H1 (cell line): ENCODE data around the gene ELFN2. TPM values are rescaled to one million over a fixed set of nuclear protein-coding genes. Genes with fewer than 3 reads are reported as not detected.

Experiments used
- CTCF ChIA-PET: fragments of 300-600 bp; sonication (Branson Sonifier 250); formaldehyde crosslinking; loops from one replicate; lab custom pipeline; 2021; ENCODE audit not compliant: partially characterized antibody; lab: Charles Lee
- POLR2A ChIA-PET: fragments of 300-600 bp; sonication (Branson Sonifier 250); formaldehyde crosslinking; loops from one replicate; lab custom pipeline; 2021; ENCODE audit warnings: inconsistent platforms; ENCODE audit not compliant: partially characterized antibody; lab: Charles Lee
- DNase-seq, 2 experiments: peaks; one replicate each; pipeline versions ENCODE4 v3.0.0 to v3.0.0-alpha.2; 2010 to 2022; ENCODE audit warnings: low spot score in 2 of 2, low read depth in 1 of 2, mixed read lengths in 1 of 2
- FAIRE-seq: peaks from 2 replicates; lab custom pipeline; 2011; peaks lifted over from hg19 to GRCh38; lab: Jason Lieb, UNC
- H2AFZ ChIP-seq: 2 replicates; pipeline ENCODE4 v1.8.1; 2012; ENCODE audit warnings: low read length, inconsistent platforms
- H2AK5ac ChIP-seq: 2 replicates; pipeline ENCODE4 v1.6.1; 2013; ENCODE audit warnings: low read depth, low read length
- H2BK120ac ChIP-seq: replicated peaks from 2 replicates; pipeline ENCODE3; 2013; ENCODE audit warnings: low read depth, low read length, inconsistent platforms
- H2BK12ac ChIP-seq: 2 replicates; pipeline ENCODE4 v1.6.1; 2013; ENCODE audit warnings: low read depth, low read length
- H2BK15ac ChIP-seq: 2 replicates; pipeline ENCODE4 v1.6.1; 2013; ENCODE audit warnings: low read length
- H2BK20ac ChIP-seq: 2 replicates; pipeline ENCODE4 v1.6.1; 2013; ENCODE audit warnings: low read length
- H2BK5ac ChIP-seq: 2 replicates; pipeline ENCODE4 v1.6.1; 2013; ENCODE audit warnings: low read depth, low read length
- H3K14ac ChIP-seq: 2 replicates; pipeline ENCODE4 v1.6.1; 2013; ENCODE audit warnings: inconsistent platforms; ENCODE audit not compliant: insufficient read length
- H3K18ac ChIP-seq: 2 replicates; pipeline ENCODE4 v1.6.1; 2013; ENCODE audit warnings: low read length; ENCODE audit errors: extremely low read depth
- H3K23ac ChIP-seq: 2 replicates; pipeline ENCODE4 v1.6.1; 2013; ENCODE audit warnings: inconsistent platforms; ENCODE audit not compliant: insufficient read length
- H3K23me2 ChIP-seq: 2 replicates; pipeline ENCODE4 v1.6.1; 2013; ENCODE audit warnings: low read depth, low read length
- H3K27ac ChIP-seq: 2 replicates; pipeline ENCODE4 v1.6.1; 2011; ENCODE audit warnings: low read depth, low read length, inconsistent platforms
- H3K27me3 ChIP-seq, 4 experiments: replicated peaks in 1 of 4; 1 replicate in 1 of 4; 2 replicates in 3 of 4; pipeline versions ENCODE4 v1.6.1 to v1.8.1; 2011 to 2013; ENCODE audit warnings: low read length in 3 of 4, mild to moderate bottlenecking in 3 of 4, inconsistent platforms in 2 of 4, mixed read lengths in 2 of 4, moderate library complexity in 1 of 4; ENCODE audit not compliant: control insufficient read depth in 3 of 4, insufficient read depth in 3 of 4; ENCODE audit errors: extremely low read depth in 1 of 4
- H3K36me3 ChIP-seq, 4 experiments: 2 replicates each; pipeline versions ENCODE4 v1.6.1 to v1.8.1; 2011 to 2013; ENCODE audit warnings: mild to moderate bottlenecking in 4 of 4, low read length in 3 of 4, moderate library complexity in 2 of 4, control low read depth in 1 of 4, inconsistent platforms in 1 of 4; ENCODE audit not compliant: insufficient read depth in 4 of 4, control insufficient read depth in 2 of 4
- H3K4ac ChIP-seq: replicated peaks from 2 replicates; pipeline ENCODE3; 2013; ENCODE audit warnings: low read length, low read depth, mixed read lengths, inconsistent platforms; ENCODE audit not compliant: insufficient read length
- H3K4me1 ChIP-seq, 4 experiments: replicated peaks in 1 of 4; 1 replicate in 1 of 4; 2 replicates in 3 of 4; pipeline versions ENCODE4 v1.6.1 to v1.8.1; 2011 to 2013; ENCODE audit warnings: low read length in 3 of 4, inconsistent platforms in 2 of 4, mixed read lengths in 1 of 4; ENCODE audit not compliant: insufficient read depth in 4 of 4, control insufficient read depth in 3 of 4
- H3K4me2 ChIP-seq, 2 experiments: 2 replicates each; pipeline versions ENCODE4 v1.6.1 to v1.8.1; 2011 to 2013; ENCODE audit warnings: low read depth in 2 of 2, low read length in 2 of 2, control low read depth in 1 of 2, inconsistent platforms in 1 of 2, mild to moderate bottlenecking in 1 of 2; ENCODE audit not compliant: insufficient read depth in 1 of 2
- H3K4me3 ChIP-seq, 4 experiments: fragments of 200-600, 300-600 bp in 1 of 4; sonication (generic), shearing (Covaris generic), sonication (Bioruptor Twin) in 1 of 4; 2 replicates each; pipeline versions ENCODE4 v1.5.1 to v1.8.1; 2011 to 2016; ENCODE audit warnings: low read length in 4 of 4, low read depth in 3 of 4, control low read depth in 2 of 4, inconsistent platforms in 2 of 4, mild to moderate bottlenecking in 2 of 4, mixed read lengths in 1 of 4, moderate library complexity in 1 of 4; ENCODE audit not compliant: insufficient read depth in 2 of 4; ENCODE audit errors: extremely low read depth in 1 of 4
- H3K56ac ChIP-seq: replicated peaks from 2 replicates; pipeline ENCODE3; 2013; ENCODE audit warnings: low read depth, mild to moderate bottlenecking, mixed read lengths, low read length, inconsistent platforms; ENCODE audit not compliant: insufficient read length
- H3K79me1 ChIP-seq: 2 replicates; pipeline ENCODE4 v1.6.1; 2013; ENCODE audit warnings: low read depth, low read length, control low read depth
- H3K79me2 ChIP-seq, 2 experiments: 2 replicates each; pipeline versions ENCODE4 v1.6.1 to v1.8.1; 2012 to 2013; ENCODE audit warnings: low read length in 2 of 2, mild to moderate bottlenecking in 2 of 2, inconsistent platforms in 1 of 2; ENCODE audit not compliant: insufficient read depth in 2 of 2, control insufficient read depth in 1 of 2
- H3K9ac ChIP-seq, 4 experiments: replicated peaks in 1 of 4; 1 replicate in 1 of 4; 2 replicates in 3 of 4; pipeline versions ENCODE4 v1.6.1 to v1.8.1; 2011 to 2013; ENCODE audit warnings: low read depth in 3 of 4, low read length in 3 of 4, control low read depth in 2 of 4, mild to moderate bottlenecking in 2 of 4, moderate library complexity in 2 of 4, inconsistent platforms in 1 of 4; ENCODE audit errors: extremely low read depth in 1 of 4
- H3K9me3 ChIP-seq, 2 experiments: 2 replicates each; pipeline versions ENCODE4 v1.6.1 to v1.8.1; 2012 to 2013; ENCODE audit warnings: mild to moderate bottlenecking in 2 of 2, moderate library complexity in 2 of 2, control low read depth in 1 of 2, inconsistent platforms in 1 of 2, low read depth in 1 of 2, low read length in 1 of 2, mixed read lengths in 1 of 2; ENCODE audit not compliant: insufficient read depth in 2 of 2
- H4K20me1 ChIP-seq, 2 experiments: replicated peaks in 1 of 2; 2 replicates each; pipeline versions ENCODE3 to v1.8.1; 2011 to 2013; ENCODE audit warnings: inconsistent platforms in 2 of 2, low read length in 2 of 2, mild to moderate bottlenecking in 1 of 2; ENCODE audit not compliant: insufficient read depth in 2 of 2, control insufficient read depth in 1 of 2
- H4K5ac ChIP-seq: 2 replicates; pipeline ENCODE4 v1.6.1; 2013; ENCODE audit warnings: low read length, low read depth, mixed read lengths, inconsistent platforms; ENCODE audit not compliant: insufficient read length
- H4K8ac ChIP-seq: 2 replicates; pipeline ENCODE4 v1.8.0; 2013; ENCODE audit warnings: mild to moderate bottlenecking, moderate library complexity, low read length, inconsistent platforms; ENCODE audit not compliant: insufficient read depth; ENCODE audit errors: extremely low read depth
- H4K91ac ChIP-seq: replicated peaks from 2 replicates; pipeline ENCODE3; 2013; ENCODE audit warnings: low read length, mixed read lengths, inconsistent platforms; ENCODE audit not compliant: insufficient read length
- TAF7 ChIP-seq: optimal IDR thresholded peaks from 2 replicates; pipeline ENCODE3; 2011; ENCODE audit warnings: low read depth, mild to moderate bottlenecking, inconsistent platforms, low read length, moderate library complexity, borderline replicate concordance
- WGBS, 2 experiments: shearing (Covaris generic) in 1 of 2; methylation state at CpG; one replicate each; pipeline versions ENCODE4 v1.1.6 to v1.1.7; 2013 to 2015; ENCODE audit warnings: low lambda C conversion rate in 2 of 2, mixed read lengths in 2 of 2, inconsistent platforms in 1 of 2, low coverage in 1 of 2, missing lambda C conversion rate in 1 of 2; ENCODE audit not compliant: insufficient replicate concordance in 2 of 2, insufficient coverage in 1 of 2, insufficient read length in 1 of 2; ENCODE audit errors: extremely low coverage in 1 of 2, missing lambda C conversion rate in 1 of 2; 5-methylcytosine and 5-hydroxymethylcytosine counted together
- polyA plus RNA-seq, 7 experiments: library from polyadenylated mRNA; depleted of rRNA in 3 of 7; stranded (reverse) in 5 of 7; unstranded in 2 of 7; fragments of >200 nt in 5 of 7; fragments of 200-250 nt in 2 of 7; gene quantifications; 1 replicate in 5 of 7; 2 replicates in 1 of 7; 4 replicates in 1 of 7; pipeline versions ENCODE4 v1.2.1 to v1.2.3, GENCODE V29; 2011 to 2013; ENCODE audit warnings: missing spikeins in 2 of 7, mixed read lengths in 2 of 7
- total RNA-seq: library from RNA; stranded (reverse); fragmentation: NEBNext Ultra II Directional; extraction: Animal tissue kit (Norgen Biotek cat#: 25700); gene quantifications from 2 replicates; pipeline ENCODE4 v1.2.1, GENCODE V29; 2021
- TF ChIP-seq, protein P1 (sequence below): IDR thresholded peaks from 2 replicates; pipeline ENCODE4 v1.6.1; 2011; ENCODE audit warnings: low read length, improper control_type of control experiment

Gene ELFN2
- total and polyA plus RNA-seq, 2 of the 8 experiments (the other 6 are each of a cell fraction or from before 2014, with no cell fraction given): 0.63 to 0.88 TPM

GRCh38 chr22:37368058-37368457 lies 59.2 kb downstream of the ELFN2 start:
- Histone ChIP-seq H2BK120ac (no peak overlapping the region), H2BK15ac (no peak overlapping the region), H2AFZ (no peak overlapping the region), H3K14ac (no peak overlapping the region), H3K27ac (no peak overlapping the region), H4K91ac (no peak overlapping the region), H3K27me3 (no peaks in the 10 kb centered on the region), H3K4ac (no peak overlapping the region), H3K79me2 (no peaks in the 10 kb centered on the region), H3K9ac (no peak overlapping the region), H3K23ac (no peak overlapping the region), H3K36me3 (no peaks in the 10 kb centered on the region), H2BK12ac (0 out of 2 replicates have a peak overlapping the region, but pooled peaks have one; percentile 68), H2AK5ac (no peak overlapping the region), H4K20me1 (no peaks in the 10 kb centered on the region), H4K5ac (no peak overlapping the region), H3K9me3 (no peaks in the 10 kb centered on the region), H3K4me2 (no peak overlapping the region), H3K56ac (no peak overlapping the region), H3K4me1 (peaks cover 0 to 11% (median 7%) of the 10 kb centered on the region in 4 experiments; a peak in 5 of 7 replicates), H3K23me2 (no peaks in the 10 kb centered on the region), H3K4me3 (no peak overlapping the region), H4K8ac (peak overlapping the region; percentile 26; the same call in 1 of the 2 replicates), H2BK5ac (no peak overlapping the region), H2BK20ac (peak overlapping the region; percentile 66; the same call in 1 of the 2 replicates), H3K18ac (peak overlapping the region; percentile 68), H3K79me1 (no peaks in the 10 kb centered on the region)
- 100% methylated on average over 2 of the region's 4 CpGs; no CpG with 5 or more reads in 1 of the 2 experiments for WGBS, 2 experiments
- ChIA-PET CTCF (interaction anchor here (1.1 to 2.5 kb wide), 4 partner anchors 8 to 61 kb away, joined by 3 to 7 read pairs (median 6); no protein-coding TSS in a partner anchor), POLR2A (no interaction called here)
- DNase-seq (no peak), FAIRE-seq (no peak)
- TF ChIP-seq TAF7: no peak
- TF ChIP-seq, protein P1, sequence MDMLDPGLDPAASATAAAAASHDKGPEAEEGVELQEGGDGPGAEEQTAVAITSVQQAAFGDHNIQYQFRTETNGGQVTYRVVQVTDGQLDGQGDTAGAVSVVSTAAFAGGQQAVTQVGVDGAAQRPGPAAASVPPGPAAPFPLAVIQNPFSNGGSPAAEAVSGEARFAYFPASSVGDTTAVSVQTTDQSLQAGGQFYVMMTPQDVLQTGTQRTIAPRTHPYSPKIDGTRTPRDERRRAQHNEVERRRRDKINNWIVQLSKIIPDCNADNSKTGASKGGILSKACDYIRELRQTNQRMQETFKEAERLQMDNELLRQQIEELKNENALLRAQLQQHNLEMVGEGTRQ: no peak
